GM12875 (cell line): ENCODE measurements around the gene SH3RF1.
"Not testable (repeated sequence)": the region's sequence is repeated elsewhere in the genome, so short reads cannot be mapped to it uniquely, and the experiment has no call there.

ENCODE experiments used
- H3K4me3 ChIP-seq: one replicate; pipeline ENCODE4 v1.5.1; 2011; ENCODE audit warnings: low read depth, low read length, control low read depth
- CTCF ChIP-seq: IDR thresholded peaks from 2 replicates; pipeline ENCODE4 v1.5.1; 2011; ENCODE audit warnings: low read depth, mild to moderate bottlenecking, control low read depth, inconsistent platforms, low read length, moderate library complexity, borderline replicate concordance; ENCODE audit not compliant: insufficient read depth

The SH3RF1 gene

GRCh38 chr4:169309326-169309967 lies 38.7 kb upstream of the SH3RF1 start:
- H3K4me3 ChIP-seq: no peak overlapping the region
- no peak for TF ChIP-seq CTCF

GRCh38 chr4:169307576-169307975 lies 36.8 kb upstream of the SH3RF1 start:
- TF ChIP-seq CTCF: no peak
- H3K4me3 ChIP-seq: no peak overlapping the region

- H3K4me3 ChIP-seq: no peak overlapping the region
- no peak for TF ChIP-seq CTCF
These were observed 34.9 kb upstream of the SH3RF1 start for GRCh38 chr4:169305651-169306050.

GRCh38 chr4:169305173-169305572 lies 34.4 kb upstream of the SH3RF1 start:
- TF ChIP-seq CTCF: no peak
- H3K4me3 ChIP-seq: no peak overlapping the region

- TF ChIP-seq CTCF: no peak
- H3K4me3 ChIP-seq: no peak overlapping the region
These were observed 25.1 kb upstream of the SH3RF1 start for GRCh38 chr4:169295822-169296221.

- H3K4me3 ChIP-seq: no peak overlapping the region
- no peak for TF ChIP-seq CTCF
These were observed 22.8 kb upstream of the SH3RF1 start for GRCh38 chr4:169293343-169294176.

GRCh38 chr4:169287983-169288382 lies 17.2 kb upstream of the SH3RF1 start:
- H3K4me3 ChIP-seq: not testable (repeated sequence)
